Measurements from ENCODE around the gene DAGLA.
A peak's percentile ranks its signal among the peaks of the same experiment; 100 is the strongest.

Gene DAGLA

GRCh38 chr11:61747967-61748285, 67.7 kb downstream of the DAGLA start:
- no peak overlapping the region for H3K4me3 ChIP-seq (ENCODE audit: low read depth, low read length)
- no peak for TF ChIP-seq CTCF (IDR thresholded peaks at IDR 0.05; ENCODE audit: low read depth, low read length)

GRCh38 chr11:61749591-61750217, 69.5 kb downstream of the DAGLA start:
- H3K4me3 ChIP-seq (ENCODE audit: low read depth, low read length), result no peak overlapping the region
- no peak for TF ChIP-seq CTCF (IDR thresholded peaks at IDR 0.05; ENCODE audit: low read depth, low read length)

- TF ChIP-seq CTCF (IDR thresholded peaks at IDR 0.05; ENCODE audit: low read depth, low read length), result no peak
- no peak overlapping the region for H3K4me3 ChIP-seq (ENCODE audit: low read depth, low read length)
Observed at GRCh38 chr11:61750631-61751273, 70.6 kb downstream of the DAGLA start.

GRCh38 chr11:61751384-61751783, 71.2 kb downstream of the DAGLA start:
- H3K4me3 ChIP-seq (ENCODE audit: low read depth, low read length), result no peak overlapping the region
- no peak for TF ChIP-seq CTCF (IDR thresholded peaks at IDR 0.05; ENCODE audit: low read depth, low read length)

GRCh38 chr11:61752117-61752924, 72.1 kb downstream of the DAGLA start, which contains the start of gene MYRF:
Gene MYRF, plus strand, starts transcription at chr11:61752636. Its CDS starts 109 bp downstream, at chr11:61752745.
- H3K4me3 ChIP-seq (ENCODE audit: low read depth, low read length), result peak within 1 kb of the TSS; percentile 48
- peak; percentile 37 for TF ChIP-seq CTCF (IDR thresholded peaks at IDR 0.05; ENCODE audit: low read depth, low read length)

GRCh38 chr11:61752925-61753521, 72.8 kb downstream of the DAGLA start:
- no peak for TF ChIP-seq CTCF (IDR thresholded peaks at IDR 0.05; ENCODE audit: low read depth, low read length)
- H3K4me3 ChIP-seq (ENCODE audit: low read depth, low read length), result peak overlapping the region; percentile 48

All from WI38 (cell line).